H1 (cell line): ENCODE results near the gene LAYN. TPM values are rescaled to one million over a fixed set of nuclear protein-coding genes. Genes with fewer than 3 reads are reported as not detected.

Experiments used
- CTCF ChIA-PET: fragments of 300-600 bp; sonication (Branson Sonifier 250); formaldehyde crosslinking; loops from one replicate; lab custom pipeline; 2021; ENCODE audit not compliant: partially characterized antibody; lab: Charles Lee
- POLR2A ChIA-PET: fragments of 300-600 bp; sonication (Branson Sonifier 250); formaldehyde crosslinking; loops from one replicate; lab custom pipeline; 2021; ENCODE audit warnings: inconsistent platforms; ENCODE audit not compliant: partially characterized antibody; lab: Charles Lee
- DNase-seq, 2 experiments: peaks; one replicate each; pipeline versions ENCODE4 v3.0.0 to v3.0.0-alpha.2; 2010 to 2022; ENCODE audit warnings: low spot score in 2 of 2, low read depth in 1 of 2, mixed read lengths in 1 of 2
- FAIRE-seq: peaks from 2 replicates; lab custom pipeline; 2011; peaks lifted over from hg19 to GRCh38; lab: Jason Lieb, UNC
- H2AFZ ChIP-seq: 2 replicates; pipeline ENCODE4 v1.8.1; 2012; ENCODE audit warnings: low read length, inconsistent platforms
- H2AK5ac ChIP-seq: 2 replicates; pipeline ENCODE4 v1.6.1; 2013; ENCODE audit warnings: low read depth, low read length
- H2BK120ac ChIP-seq: replicated peaks from 2 replicates; pipeline ENCODE3; 2013; ENCODE audit warnings: low read depth, low read length, inconsistent platforms
- H2BK12ac ChIP-seq: 2 replicates; pipeline ENCODE4 v1.6.1; 2013; ENCODE audit warnings: low read depth, low read length
- H2BK15ac ChIP-seq: 2 replicates; pipeline ENCODE4 v1.6.1; 2013; ENCODE audit warnings: low read length
- H2BK20ac ChIP-seq: 2 replicates; pipeline ENCODE4 v1.6.1; 2013; ENCODE audit warnings: low read length
- H2BK5ac ChIP-seq: 2 replicates; pipeline ENCODE4 v1.6.1; 2013; ENCODE audit warnings: low read depth, low read length
- H3K14ac ChIP-seq: 2 replicates; pipeline ENCODE4 v1.6.1; 2013; ENCODE audit warnings: inconsistent platforms; ENCODE audit not compliant: insufficient read length
- H3K18ac ChIP-seq: 2 replicates; pipeline ENCODE4 v1.6.1; 2013; ENCODE audit warnings: low read length; ENCODE audit errors: extremely low read depth
- H3K23ac ChIP-seq: 2 replicates; pipeline ENCODE4 v1.6.1; 2013; ENCODE audit warnings: inconsistent platforms; ENCODE audit not compliant: insufficient read length
- H3K23me2 ChIP-seq: 2 replicates; pipeline ENCODE4 v1.6.1; 2013; ENCODE audit warnings: low read depth, low read length
- H3K27ac ChIP-seq: 2 replicates; pipeline ENCODE4 v1.6.1; 2011; ENCODE audit warnings: low read depth, low read length, inconsistent platforms
- H3K27me3 ChIP-seq, 4 experiments: replicated peaks in 1 of 4; 1 replicate in 1 of 4; 2 replicates in 3 of 4; pipeline versions ENCODE4 v1.6.1 to v1.8.1; 2011 to 2013; ENCODE audit warnings: low read length in 3 of 4, mild to moderate bottlenecking in 3 of 4, inconsistent platforms in 2 of 4, mixed read lengths in 2 of 4, moderate library complexity in 1 of 4; ENCODE audit not compliant: control insufficient read depth in 3 of 4, insufficient read depth in 3 of 4; ENCODE audit errors: extremely low read depth in 1 of 4
- H3K36me3 ChIP-seq, 4 experiments: 2 replicates each; pipeline versions ENCODE4 v1.6.1 to v1.8.1; 2011 to 2013; ENCODE audit warnings: mild to moderate bottlenecking in 4 of 4, low read length in 3 of 4, moderate library complexity in 2 of 4, control low read depth in 1 of 4, inconsistent platforms in 1 of 4; ENCODE audit not compliant: insufficient read depth in 4 of 4, control insufficient read depth in 2 of 4
- H3K4ac ChIP-seq: replicated peaks from 2 replicates; pipeline ENCODE3; 2013; ENCODE audit warnings: low read length, low read depth, mixed read lengths, inconsistent platforms; ENCODE audit not compliant: insufficient read length
- H3K4me1 ChIP-seq, 4 experiments: replicated peaks in 1 of 4; 1 replicate in 1 of 4; 2 replicates in 3 of 4; pipeline versions ENCODE4 v1.6.1 to v1.8.1; 2011 to 2013; ENCODE audit warnings: low read length in 3 of 4, inconsistent platforms in 2 of 4, mixed read lengths in 1 of 4; ENCODE audit not compliant: insufficient read depth in 4 of 4, control insufficient read depth in 3 of 4
- H3K4me2 ChIP-seq, 2 experiments: 2 replicates each; pipeline versions ENCODE4 v1.6.1 to v1.8.1; 2011 to 2013; ENCODE audit warnings: low read depth in 2 of 2, low read length in 2 of 2, control low read depth in 1 of 2, inconsistent platforms in 1 of 2, mild to moderate bottlenecking in 1 of 2; ENCODE audit not compliant: insufficient read depth in 1 of 2
- H3K4me3 ChIP-seq, 4 experiments: fragments of 200-600, 300-600 bp in 1 of 4; sonication (generic), shearing (Covaris generic), sonication (Bioruptor Twin) in 1 of 4; 2 replicates each; pipeline versions ENCODE4 v1.5.1 to v1.8.1; 2011 to 2016; ENCODE audit warnings: low read length in 4 of 4, low read depth in 3 of 4, control low read depth in 2 of 4, inconsistent platforms in 2 of 4, mild to moderate bottlenecking in 2 of 4, mixed read lengths in 1 of 4, moderate library complexity in 1 of 4; ENCODE audit not compliant: insufficient read depth in 2 of 4; ENCODE audit errors: extremely low read depth in 1 of 4
- H3K56ac ChIP-seq: replicated peaks from 2 replicates; pipeline ENCODE3; 2013; ENCODE audit warnings: low read depth, mild to moderate bottlenecking, mixed read lengths, low read length, inconsistent platforms; ENCODE audit not compliant: insufficient read length
- H3K79me1 ChIP-seq: 2 replicates; pipeline ENCODE4 v1.6.1; 2013; ENCODE audit warnings: low read depth, low read length, control low read depth
- H3K79me2 ChIP-seq, 2 experiments: 2 replicates each; pipeline versions ENCODE4 v1.6.1 to v1.8.1; 2012 to 2013; ENCODE audit warnings: low read length in 2 of 2, mild to moderate bottlenecking in 2 of 2, inconsistent platforms in 1 of 2; ENCODE audit not compliant: insufficient read depth in 2 of 2, control insufficient read depth in 1 of 2
- H3K9ac ChIP-seq, 4 experiments: replicated peaks in 1 of 4; 1 replicate in 1 of 4; 2 replicates in 3 of 4; pipeline versions ENCODE4 v1.6.1 to v1.8.1; 2011 to 2013; ENCODE audit warnings: low read depth in 3 of 4, low read length in 3 of 4, control low read depth in 2 of 4, mild to moderate bottlenecking in 2 of 4, moderate library complexity in 2 of 4, inconsistent platforms in 1 of 4; ENCODE audit errors: extremely low read depth in 1 of 4
- H3K9me3 ChIP-seq, 2 experiments: 2 replicates each; pipeline versions ENCODE4 v1.6.1 to v1.8.1; 2012 to 2013; ENCODE audit warnings: mild to moderate bottlenecking in 2 of 2, moderate library complexity in 2 of 2, control low read depth in 1 of 2, inconsistent platforms in 1 of 2, low read depth in 1 of 2, low read length in 1 of 2, mixed read lengths in 1 of 2; ENCODE audit not compliant: insufficient read depth in 2 of 2
- H4K20me1 ChIP-seq, 2 experiments: replicated peaks in 1 of 2; 2 replicates each; pipeline versions ENCODE3 to v1.8.1; 2011 to 2013; ENCODE audit warnings: inconsistent platforms in 2 of 2, low read length in 2 of 2, mild to moderate bottlenecking in 1 of 2; ENCODE audit not compliant: insufficient read depth in 2 of 2, control insufficient read depth in 1 of 2
- H4K5ac ChIP-seq: 2 replicates; pipeline ENCODE4 v1.6.1; 2013; ENCODE audit warnings: low read length, low read depth, mixed read lengths, inconsistent platforms; ENCODE audit not compliant: insufficient read length
- H4K8ac ChIP-seq: 2 replicates; pipeline ENCODE4 v1.8.0; 2013; ENCODE audit warnings: mild to moderate bottlenecking, moderate library complexity, low read length, inconsistent platforms; ENCODE audit not compliant: insufficient read depth; ENCODE audit errors: extremely low read depth
- H4K91ac ChIP-seq: replicated peaks from 2 replicates; pipeline ENCODE3; 2013; ENCODE audit warnings: low read length, mixed read lengths, inconsistent platforms; ENCODE audit not compliant: insufficient read length
- CHD2 ChIP-seq: IDR thresholded peaks from 2 replicates; pipeline ENCODE4 v1.6.1; 2012; ENCODE audit warnings: low read length, improper control_type of control experiment
- CTBP2 ChIP-seq: IDR thresholded peaks from 2 replicates; pipeline ENCODE4 v1.7.0; 2011; ENCODE audit warnings: borderline replicate concordance, mild to moderate bottlenecking, moderate library complexity, mixed read lengths, low read length; ENCODE audit not compliant: insufficient read depth, insufficient read length
- FOSL1 ChIP-seq: IDR thresholded peaks from 2 replicates; pipeline ENCODE4 v1.6.1; 2011; ENCODE audit warnings: mild to moderate bottlenecking, low read depth, low read length, moderate library complexity; ENCODE audit not compliant: insufficient read depth
- HDAC2 ChIP-seq, 2 experiments: fragments of 300-600 bp in 1 of 2; sonication (generic) in 1 of 2; IDR thresholded peaks; 2 replicates each; pipeline ENCODE4 v1.6.1; 2011 to 2012; ENCODE audit warnings: low read depth in 2 of 2, low read length in 2 of 2, mild to moderate bottlenecking in 2 of 2, moderate library complexity in 2 of 2, borderline replicate concordance in 1 of 2, inconsistent platforms in 1 of 2
- MAFK ChIP-seq: IDR thresholded peaks from 2 replicates; pipeline ENCODE4 v1.6.1; 2012; ENCODE audit warnings: low read depth, mild to moderate bottlenecking, improper control_type of control experiment, low read length
- NRF1 ChIP-seq: IDR thresholded peaks from 2 replicates; pipeline ENCODE4 v1.6.1; 2011; ENCODE audit warnings: mild to moderate bottlenecking, low read depth, low read length, improper control_type of control experiment
- PHF8 ChIP-seq: fragments of 200-600 bp; sonication (generic); conservative IDR thresholded peaks from 2 replicates; pipeline ENCODE4 v1.7.1; 2012; ENCODE audit warnings: low read depth, mild to moderate bottlenecking, inconsistent platforms, low read length, moderate library complexity
- POLR2A ChIP-seq, 2 experiments: IDR thresholded peaks; 1 replicate in 1 of 2; 2 replicates in 1 of 2; pipeline ENCODE4 v1.6.1; 2011; ENCODE audit warnings: low read depth in 2 of 2, low read length in 2 of 2, mild to moderate bottlenecking in 2 of 2; ENCODE audit errors: control extremely low read depth in 1 of 2
- RFX5 ChIP-seq: IDR thresholded peaks from 2 replicates; pipeline ENCODE4 v1.6.1; 2011; ENCODE audit warnings: low read depth, low read length, improper control_type of control experiment, borderline replicate concordance
- ZNF274 ChIP-seq: IDR thresholded peaks from 2 replicates; pipeline ENCODE4 v1.7.0; 2012; ENCODE audit warnings: low read length, borderline replicate concordance; ENCODE audit errors: extremely low read depth
- WGBS, 2 experiments: shearing (Covaris generic) in 1 of 2; methylation state at CpG; one replicate each; pipeline versions ENCODE4 v1.1.6 to v1.1.7; 2013 to 2015; ENCODE audit warnings: low lambda C conversion rate in 2 of 2, mixed read lengths in 2 of 2, inconsistent platforms in 1 of 2, low coverage in 1 of 2, missing lambda C conversion rate in 1 of 2; ENCODE audit not compliant: insufficient replicate concordance in 2 of 2, insufficient coverage in 1 of 2, insufficient read length in 1 of 2; ENCODE audit errors: extremely low coverage in 1 of 2, missing lambda C conversion rate in 1 of 2; 5-methylcytosine and 5-hydroxymethylcytosine counted together
- polyA plus RNA-seq, 7 experiments: library from polyadenylated mRNA; depleted of rRNA in 3 of 7; stranded (reverse) in 5 of 7; unstranded in 2 of 7; fragments of >200 nt in 5 of 7; fragments of 200-250 nt in 2 of 7; gene quantifications; 1 replicate in 5 of 7; 2 replicates in 1 of 7; 4 replicates in 1 of 7; pipeline versions ENCODE4 v1.2.1 to v1.2.3, GENCODE V29; 2011 to 2013; ENCODE audit warnings: missing spikeins in 2 of 7, mixed read lengths in 2 of 7
- total RNA-seq: library from RNA; stranded (reverse); fragmentation: NEBNext Ultra II Directional; extraction: Animal tissue kit (Norgen Biotek cat#: 25700); gene quantifications from 2 replicates; pipeline ENCODE4 v1.2.1, GENCODE V29; 2021
- TF ChIP-seq, protein P1 (sequence below): IDR thresholded peaks from 2 replicates; pipeline ENCODE4 v1.6.1; 2012; ENCODE audit warnings: inconsistent platforms
- TF ChIP-seq, protein P2 (sequence below): IDR thresholded peaks from 2 replicates; pipeline ENCODE4 v1.6.1; 2012; ENCODE audit warnings: low read length, inconsistent platforms

LAYN gene
- total and polyA plus RNA-seq, 2 of the 8 experiments (the other 6 are each of a cell fraction or from before 2014, with no cell fraction given): 4.2 to 9.3 TPM

GRCh38 chr11:111521135-111521534, 19.4 kb upstream of the LAYN start:
- H3K27ac ChIP-seq: no peak overlapping the region
- no peaks in the 10 kb centered on the region for H3K36me3 ChIP-seq
- no peak overlapping the region for H2BK12ac ChIP-seq
- no peaks in the 10 kb centered on the region for H4K20me1 ChIP-seq
- no peak overlapping the region for H3K9ac ChIP-seq
- no peak overlapping the region for H2BK120ac ChIP-seq
- H2AK5ac ChIP-seq: no peak overlapping the region
- H2BK5ac ChIP-seq: no peak overlapping the region
- H3K79me2 ChIP-seq: no peaks in the 10 kb centered on the region
- H3K23me2 ChIP-seq: no peaks in the 10 kb centered on the region
- H3K9me3 ChIP-seq: no peaks in the 10 kb centered on the region
- no peak overlapping the region for H2BK20ac ChIP-seq
- H2AFZ ChIP-seq: no peak overlapping the region
- CTCF ChIA-PET: interaction anchor here (0.5 to 1.1 kb wide), 2 partner anchors 43 to 83 kb away, joined by 3 to 5 read pairs; no protein-coding TSS in a partner anchor
- no peak overlapping the region for H4K8ac ChIP-seq
- TF ChIP-seq NRF1: no peak
- no peak for TF ChIP-seq POLR2A (IDR thresholded peaks at IDR 0.05; ENCODE audit: control extremely low read depth in 1 of 2, low read depth in 2 of 2, low read length in 2 of 2)
- no peak for TF ChIP-seq HDAC2 (IDR thresholded peaks at IDR 0.05; ENCODE audit: borderline replicate concordance in 1 of 2, low read depth in 2 of 2, low read length in 2 of 2)
- no peak for TF ChIP-seq PHF8
- TF ChIP-seq FOSL1: no peak
- no peak for TF ChIP-seq ZNF274
- TF ChIP-seq CTBP2: no peak
- TF ChIP-seq RFX5: no peak
- TF ChIP-seq CHD2: no peak
- TF ChIP-seq, protein P1, sequence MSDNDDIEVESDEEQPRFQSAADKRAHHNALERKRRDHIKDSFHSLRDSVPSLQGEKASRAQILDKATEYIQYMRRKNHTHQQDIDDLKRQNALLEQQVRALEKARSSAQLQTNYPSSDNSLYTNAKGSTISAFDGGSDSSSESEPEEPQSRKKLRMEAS: no peak
- no peak for TF ChIP-seq MAFK
- TF ChIP-seq, protein P2, sequence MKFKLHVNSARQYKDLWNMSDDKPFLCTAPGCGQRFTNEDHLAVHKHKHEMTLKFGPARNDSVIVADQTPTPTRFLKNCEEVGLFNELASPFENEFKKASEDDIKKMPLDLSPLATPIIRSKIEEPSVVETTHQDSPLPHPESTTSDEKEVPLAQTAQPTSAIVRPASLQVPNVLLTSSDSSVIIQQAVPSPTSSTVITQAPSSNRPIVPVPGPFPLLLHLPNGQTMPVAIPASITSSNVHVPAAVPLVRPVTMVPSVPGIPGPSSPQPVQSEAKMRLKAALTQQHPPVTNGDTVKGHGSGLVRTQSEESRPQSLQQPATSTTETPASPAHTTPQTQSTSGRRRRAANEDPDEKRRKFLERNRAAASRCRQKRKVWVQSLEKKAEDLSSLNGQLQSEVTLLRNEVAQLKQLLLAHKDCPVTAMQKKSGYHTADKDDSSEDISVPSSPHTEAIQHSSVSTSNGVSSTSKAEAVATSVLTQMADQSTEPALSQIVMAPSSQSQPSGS: no peak
- TF ChIP-seq, all 59 proteins: peak for 0
- Histone ChIP-seq H3K4ac (no peak overlapping the region), H3K14ac (no peak overlapping the region), H4K5ac (no peak overlapping the region), H3K4me3 (no peak overlapping the region), H3K18ac (no peak overlapping the region), H2BK15ac (no peak overlapping the region), H3K56ac (no peak overlapping the region), H3K23ac (no peak overlapping the region), H3K4me2 (no peak overlapping the region), H4K91ac (no peak overlapping the region), H3K79me1 (no peaks in the 10 kb centered on the region), H3K4me1 (no peaks in the 10 kb centered on the region), H3K27me3 (peaks cover 0 to 3% (median 0%) of the 10 kb centered on the region in 4 experiments; a peak in 1 of 7 replicates)
- no peak for DNase-seq
- FAIRE-seq: no peak
- WGBS, 2 experiments: 94% methylated on average over 2 of the region's 2 CpGs; no CpG with 5 or more reads in 1 of the 2 experiments
- POLR2A ChIA-PET: no interaction called here
